H1 (cell line): ENCODE measurements around the gene MINPP1. TPM values are rescaled to one million over a fixed set of nuclear protein-coding genes. Genes with fewer than 3 reads are reported as not detected.

Experiments
- CTCF ChIA-PET: fragments of 300-600 bp; sonication (Branson Sonifier 250); formaldehyde crosslinking; loops from one replicate; lab custom pipeline; 2021; ENCODE audit not compliant: partially characterized antibody; lab: Charles Lee
- POLR2A ChIA-PET: fragments of 300-600 bp; sonication (Branson Sonifier 250); formaldehyde crosslinking; loops from one replicate; lab custom pipeline; 2021; ENCODE audit warnings: inconsistent platforms; ENCODE audit not compliant: partially characterized antibody; lab: Charles Lee
- DNase-seq, 2 experiments: peaks; one replicate each; pipeline versions ENCODE4 v3.0.0 to v3.0.0-alpha.2; 2010 to 2022; ENCODE audit warnings: low spot score in 2 of 2, low read depth in 1 of 2, mixed read lengths in 1 of 2
- FAIRE-seq: peaks from 2 replicates; lab custom pipeline; 2011; peaks lifted over from hg19 to GRCh38; lab: Jason Lieb, UNC
- H2AFZ ChIP-seq: 2 replicates; pipeline ENCODE4 v1.8.1; 2012; ENCODE audit warnings: low read length, inconsistent platforms
- H2AK5ac ChIP-seq: 2 replicates; pipeline ENCODE4 v1.6.1; 2013; ENCODE audit warnings: low read depth, low read length
- H2BK120ac ChIP-seq: replicated peaks from 2 replicates; pipeline ENCODE3; 2013; ENCODE audit warnings: low read depth, low read length, inconsistent platforms
- H2BK12ac ChIP-seq: 2 replicates; pipeline ENCODE4 v1.6.1; 2013; ENCODE audit warnings: low read depth, low read length
- H2BK15ac ChIP-seq: 2 replicates; pipeline ENCODE4 v1.6.1; 2013; ENCODE audit warnings: low read length
- H2BK20ac ChIP-seq: 2 replicates; pipeline ENCODE4 v1.6.1; 2013; ENCODE audit warnings: low read length
- H2BK5ac ChIP-seq: 2 replicates; pipeline ENCODE4 v1.6.1; 2013; ENCODE audit warnings: low read depth, low read length
- H3K14ac ChIP-seq: 2 replicates; pipeline ENCODE4 v1.6.1; 2013; ENCODE audit warnings: inconsistent platforms; ENCODE audit not compliant: insufficient read length
- H3K18ac ChIP-seq: 2 replicates; pipeline ENCODE4 v1.6.1; 2013; ENCODE audit warnings: low read length; ENCODE audit errors: extremely low read depth
- H3K23ac ChIP-seq: 2 replicates; pipeline ENCODE4 v1.6.1; 2013; ENCODE audit warnings: inconsistent platforms; ENCODE audit not compliant: insufficient read length
- H3K23me2 ChIP-seq: 2 replicates; pipeline ENCODE4 v1.6.1; 2013; ENCODE audit warnings: low read depth, low read length
- H3K27ac ChIP-seq: 2 replicates; pipeline ENCODE4 v1.6.1; 2011; ENCODE audit warnings: low read depth, low read length, inconsistent platforms
- H3K27me3 ChIP-seq, 4 experiments: replicated peaks in 1 of 4; 1 replicate in 1 of 4; 2 replicates in 3 of 4; pipeline versions ENCODE4 v1.6.1 to v1.8.1; 2011 to 2013; ENCODE audit warnings: low read length in 3 of 4, mild to moderate bottlenecking in 3 of 4, inconsistent platforms in 2 of 4, mixed read lengths in 2 of 4, moderate library complexity in 1 of 4; ENCODE audit not compliant: control insufficient read depth in 3 of 4, insufficient read depth in 3 of 4; ENCODE audit errors: extremely low read depth in 1 of 4
- H3K36me3 ChIP-seq, 4 experiments: 2 replicates each; pipeline versions ENCODE4 v1.6.1 to v1.8.1; 2011 to 2013; ENCODE audit warnings: mild to moderate bottlenecking in 4 of 4, low read length in 3 of 4, moderate library complexity in 2 of 4, control low read depth in 1 of 4, inconsistent platforms in 1 of 4; ENCODE audit not compliant: insufficient read depth in 4 of 4, control insufficient read depth in 2 of 4
- H3K4ac ChIP-seq: replicated peaks from 2 replicates; pipeline ENCODE3; 2013; ENCODE audit warnings: low read length, low read depth, mixed read lengths, inconsistent platforms; ENCODE audit not compliant: insufficient read length
- H3K4me1 ChIP-seq, 4 experiments: replicated peaks in 1 of 4; 1 replicate in 1 of 4; 2 replicates in 3 of 4; pipeline versions ENCODE4 v1.6.1 to v1.8.1; 2011 to 2013; ENCODE audit warnings: low read length in 3 of 4, inconsistent platforms in 2 of 4, mixed read lengths in 1 of 4; ENCODE audit not compliant: insufficient read depth in 4 of 4, control insufficient read depth in 3 of 4
- H3K4me2 ChIP-seq, 2 experiments: 2 replicates each; pipeline versions ENCODE4 v1.6.1 to v1.8.1; 2011 to 2013; ENCODE audit warnings: low read depth in 2 of 2, low read length in 2 of 2, control low read depth in 1 of 2, inconsistent platforms in 1 of 2, mild to moderate bottlenecking in 1 of 2; ENCODE audit not compliant: insufficient read depth in 1 of 2
- H3K4me3 ChIP-seq, 4 experiments: fragments of 200-600, 300-600 bp in 1 of 4; sonication (generic), shearing (Covaris generic), sonication (Bioruptor Twin) in 1 of 4; 2 replicates each; pipeline versions ENCODE4 v1.5.1 to v1.8.1; 2011 to 2016; ENCODE audit warnings: low read length in 4 of 4, low read depth in 3 of 4, control low read depth in 2 of 4, inconsistent platforms in 2 of 4, mild to moderate bottlenecking in 2 of 4, mixed read lengths in 1 of 4, moderate library complexity in 1 of 4; ENCODE audit not compliant: insufficient read depth in 2 of 4; ENCODE audit errors: extremely low read depth in 1 of 4
- H3K56ac ChIP-seq: replicated peaks from 2 replicates; pipeline ENCODE3; 2013; ENCODE audit warnings: low read depth, mild to moderate bottlenecking, mixed read lengths, low read length, inconsistent platforms; ENCODE audit not compliant: insufficient read length
- H3K79me1 ChIP-seq: 2 replicates; pipeline ENCODE4 v1.6.1; 2013; ENCODE audit warnings: low read depth, low read length, control low read depth
- H3K79me2 ChIP-seq, 2 experiments: 2 replicates each; pipeline versions ENCODE4 v1.6.1 to v1.8.1; 2012 to 2013; ENCODE audit warnings: low read length in 2 of 2, mild to moderate bottlenecking in 2 of 2, inconsistent platforms in 1 of 2; ENCODE audit not compliant: insufficient read depth in 2 of 2, control insufficient read depth in 1 of 2
- H3K9ac ChIP-seq, 4 experiments: replicated peaks in 1 of 4; 1 replicate in 1 of 4; 2 replicates in 3 of 4; pipeline versions ENCODE4 v1.6.1 to v1.8.1; 2011 to 2013; ENCODE audit warnings: low read depth in 3 of 4, low read length in 3 of 4, control low read depth in 2 of 4, mild to moderate bottlenecking in 2 of 4, moderate library complexity in 2 of 4, inconsistent platforms in 1 of 4; ENCODE audit errors: extremely low read depth in 1 of 4
- H3K9me3 ChIP-seq, 2 experiments: 2 replicates each; pipeline versions ENCODE4 v1.6.1 to v1.8.1; 2012 to 2013; ENCODE audit warnings: mild to moderate bottlenecking in 2 of 2, moderate library complexity in 2 of 2, control low read depth in 1 of 2, inconsistent platforms in 1 of 2, low read depth in 1 of 2, low read length in 1 of 2, mixed read lengths in 1 of 2; ENCODE audit not compliant: insufficient read depth in 2 of 2
- H4K20me1 ChIP-seq, 2 experiments: replicated peaks in 1 of 2; 2 replicates each; pipeline versions ENCODE3 to v1.8.1; 2011 to 2013; ENCODE audit warnings: inconsistent platforms in 2 of 2, low read length in 2 of 2, mild to moderate bottlenecking in 1 of 2; ENCODE audit not compliant: insufficient read depth in 2 of 2, control insufficient read depth in 1 of 2
- H4K5ac ChIP-seq: 2 replicates; pipeline ENCODE4 v1.6.1; 2013; ENCODE audit warnings: low read length, low read depth, mixed read lengths, inconsistent platforms; ENCODE audit not compliant: insufficient read length
- H4K8ac ChIP-seq: 2 replicates; pipeline ENCODE4 v1.8.0; 2013; ENCODE audit warnings: mild to moderate bottlenecking, moderate library complexity, low read length, inconsistent platforms; ENCODE audit not compliant: insufficient read depth; ENCODE audit errors: extremely low read depth
- H4K91ac ChIP-seq: replicated peaks from 2 replicates; pipeline ENCODE3; 2013; ENCODE audit warnings: low read length, mixed read lengths, inconsistent platforms; ENCODE audit not compliant: insufficient read length
- JUND ChIP-seq: IDR thresholded peaks from 2 replicates; pipeline ENCODE4 v1.6.1; 2011; ENCODE audit warnings: mild to moderate bottlenecking, improper control_type of control experiment, low read length
- WGBS, 2 experiments: shearing (Covaris generic) in 1 of 2; methylation state at CpG; one replicate each; pipeline versions ENCODE4 v1.1.6 to v1.1.7; 2013 to 2015; ENCODE audit warnings: low lambda C conversion rate in 2 of 2, mixed read lengths in 2 of 2, inconsistent platforms in 1 of 2, low coverage in 1 of 2, missing lambda C conversion rate in 1 of 2; ENCODE audit not compliant: insufficient replicate concordance in 2 of 2, insufficient coverage in 1 of 2, insufficient read length in 1 of 2; ENCODE audit errors: extremely low coverage in 1 of 2, missing lambda C conversion rate in 1 of 2; 5-methylcytosine and 5-hydroxymethylcytosine counted together
- polyA plus RNA-seq, 7 experiments: library from polyadenylated mRNA; depleted of rRNA in 3 of 7; stranded (reverse) in 5 of 7; unstranded in 2 of 7; fragments of >200 nt in 5 of 7; fragments of 200-250 nt in 2 of 7; gene quantifications; 1 replicate in 5 of 7; 2 replicates in 1 of 7; 4 replicates in 1 of 7; pipeline versions ENCODE4 v1.2.1 to v1.2.3, GENCODE V29; 2011 to 2013; ENCODE audit warnings: missing spikeins in 2 of 7, mixed read lengths in 2 of 7
- total RNA-seq: library from RNA; stranded (reverse); fragmentation: NEBNext Ultra II Directional; extraction: Animal tissue kit (Norgen Biotek cat#: 25700); gene quantifications from 2 replicates; pipeline ENCODE4 v1.2.1, GENCODE V29; 2021

The MINPP1 gene
- total and polyA plus RNA-seq, 2 of the 8 experiments (the other 6 are each of a cell fraction or from before 2014, with no cell fraction given) = 13.6 to 27.2 TPM

DNA sequence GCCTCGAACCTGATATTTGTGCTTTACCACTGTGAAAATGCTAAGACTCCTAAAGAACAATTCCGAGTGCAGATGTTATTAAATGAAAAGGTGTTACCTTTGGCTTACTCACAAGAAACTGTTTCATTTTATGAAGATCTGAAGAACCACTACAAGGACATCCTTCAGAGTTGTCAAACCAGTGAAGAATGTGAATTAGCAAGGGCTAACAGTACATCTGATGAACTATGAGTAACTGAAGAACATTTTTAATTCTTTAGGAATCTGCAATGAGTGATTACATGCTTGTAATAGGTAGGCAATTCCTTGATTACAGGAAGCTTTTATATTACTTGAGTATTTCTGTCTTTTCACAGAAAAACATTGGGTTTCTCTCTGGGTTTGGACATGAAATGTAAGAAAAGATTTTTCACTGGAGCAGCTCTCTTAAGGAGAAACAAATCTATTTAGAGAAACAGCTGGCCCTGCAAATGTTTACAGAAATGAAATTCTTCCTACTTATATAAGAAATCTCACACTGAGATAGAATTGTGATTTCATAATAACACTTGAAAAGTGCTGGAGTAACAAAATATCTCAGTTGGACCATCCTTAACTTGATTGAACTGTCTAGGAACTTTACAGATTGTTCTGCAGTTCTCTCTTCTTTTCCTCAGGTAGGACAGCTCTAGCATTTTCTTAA lies 47.7 kb downstream of the MINPP1 start:
- H3K27me3 ChIP-seq = no peaks in the 10 kb centered on the region
- WGBS, 2 experiments = 89% methylated on average over 2 of the region's 2 CpGs; no CpG with 5 or more reads in 1 of the 2 experiments
- no peak overlapping the region for H2AFZ ChIP-seq
- no peak for DNase-seq
- no peak overlapping the region for H2BK20ac ChIP-seq
- H3K9ac ChIP-seq = no peak overlapping the region
- no peaks in the 10 kb centered on the region for H3K23me2 ChIP-seq
- CTCF ChIA-PET = interaction anchor here (1.9 kb wide), 1 partner anchor 70 kb away, joined by 5 read pairs; no protein-coding TSS in a partner anchor
- H3K4me2 ChIP-seq = no peak overlapping the region
- no peaks in the 10 kb centered on the region for H3K9me3 ChIP-seq
- H3K56ac ChIP-seq = no peak overlapping the region
- peaks cover 0 to 9% (median 0%) of the 10 kb centered on the region in 4 experiments; a peak in 3 of 7 replicates for H3K4me1 ChIP-seq
- H4K20me1 ChIP-seq = no peaks in the 10 kb centered on the region
- H3K4ac ChIP-seq = no peak overlapping the region
- H2BK120ac ChIP-seq = no peak overlapping the region
- H4K91ac ChIP-seq = no peak overlapping the region
- no peak overlapping the region for H2BK5ac ChIP-seq
- POLR2A ChIA-PET = no interaction called here
- H3K79me2 ChIP-seq = no peaks in the 10 kb centered on the region; a peak in 2 of 4 replicates
- no peak overlapping the region for H3K23ac ChIP-seq
- TF ChIP-seq JUND = no peak
- TF ChIP-seq, all 59 proteins: peak for 0
- Histone ChIP-seq H2BK15ac (no peak overlapping the region), H3K14ac (no peak overlapping the region), H3K36me3 (peaks cover 0 to 15% (median 2%) of the 10 kb centered on the region in 4 experiments; a peak in 2 of 8 replicates), H3K4me3 (no peak overlapping the region), H4K5ac (no peak overlapping the region), H3K18ac (no peak overlapping the region), H4K8ac (no peak overlapping the region), H3K27ac (no peak overlapping the region), H2BK12ac (no peak overlapping the region), H3K79me1 (no peaks in the 10 kb centered on the region), H2AK5ac (no peak overlapping the region)
- FAIRE-seq = no peak
